GM12878 (cell line): ENCODE results near the gene BGLAP.

ENCODE experiments used
- POLR2A ChIP-seq: IDR thresholded peaks from 2 replicates; pipeline ENCODE4 v1.6.1; 2011; ENCODE audit warnings: low read depth, mild to moderate bottlenecking, low read length
- POU2F2 ChIP-seq: IDR thresholded peaks from 3 replicates; pipeline ENCODE4 v1.6.1; 2011; ENCODE audit warnings: low read depth, mild to moderate bottlenecking, low read length, borderline replicate concordance
- TCF12 ChIP-seq: IDR thresholded peaks from 2 replicates; pipeline ENCODE4 v1.6.1; 2011; ENCODE audit warnings: low read depth, mild to moderate bottlenecking, low read length

- TF ChIP-seq TCF12 (no peak), POLR2A (no peak), POU2F2 (no peak)
Observed at GRCh38 chr1:156251527-156251926, 9.5 kb downstream of the BGLAP start.
